Left forelimb (tissue), 1 donor: ENCODE measurements around the gene CDH6.

Experiments used
- DNase-seq: peaks from one replicate; pipeline ENCODE4 v3.0.0-alpha.2; 2018; ENCODE audit warnings: low spot score

CDH6 gene

DNA sequence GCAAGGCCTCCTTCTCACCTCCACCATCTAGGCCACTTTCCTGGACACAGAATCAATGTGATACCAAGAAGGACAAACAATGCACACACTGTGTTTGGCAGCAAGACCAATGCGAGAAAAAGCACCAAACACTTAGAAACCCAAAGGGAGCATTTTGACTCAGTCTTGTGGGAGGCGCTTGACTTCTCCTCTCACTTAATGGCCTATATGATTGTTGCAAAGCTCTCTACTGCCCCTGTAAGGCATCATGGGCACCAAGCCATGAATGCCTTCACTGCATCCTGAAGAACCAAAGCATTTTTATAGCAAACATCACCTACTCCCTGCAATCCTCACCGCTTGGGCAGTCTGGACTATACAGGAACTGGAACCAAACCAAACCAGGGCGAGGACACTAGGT lies 57.5 kb downstream of the CDH6 start:
- no peak for DNase-seq

- no peak for DNase-seq
Measured at GRCh38 chr5:31255041-31255440, 61.6 kb downstream of the CDH6 start.

GRCh38 chr5:31268256-31268655 lies 74.8 kb downstream of the CDH6 start:
- DNase-seq: no peak

- DNase-seq: no peak
Measured at GRCh38 chr5:31268686-31269085, 75.2 kb downstream of the CDH6 start.

GRCh38 chr5:31269259-31269658 lies 75.8 kb downstream of the CDH6 start:
- DNase-seq: no peak

DNA sequence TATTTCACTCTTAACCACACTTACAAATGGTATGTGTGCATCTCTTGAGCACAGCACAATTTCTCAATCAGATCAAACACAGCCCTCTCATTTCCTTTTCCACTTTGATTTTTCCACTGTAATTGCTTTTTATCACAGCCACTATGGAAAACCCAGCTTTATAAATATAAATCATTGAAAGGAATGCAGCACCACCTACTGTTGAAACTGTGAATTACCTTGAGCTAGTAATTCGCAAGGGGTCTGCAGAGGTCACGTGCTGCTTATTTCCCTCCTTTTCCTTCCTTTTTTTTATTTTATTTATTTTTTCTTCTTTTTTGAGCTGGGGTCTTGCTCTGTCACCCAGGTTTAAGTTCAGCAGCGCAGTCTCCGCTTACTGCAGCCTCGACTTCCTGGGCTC lies 76.9 kb downstream of the CDH6 start:
- no peak for DNase-seq

- DNase-seq: no peak
Measured at GRCh38 chr5:31271567-31271966, 78.1 kb downstream of the CDH6 start.

DNA sequence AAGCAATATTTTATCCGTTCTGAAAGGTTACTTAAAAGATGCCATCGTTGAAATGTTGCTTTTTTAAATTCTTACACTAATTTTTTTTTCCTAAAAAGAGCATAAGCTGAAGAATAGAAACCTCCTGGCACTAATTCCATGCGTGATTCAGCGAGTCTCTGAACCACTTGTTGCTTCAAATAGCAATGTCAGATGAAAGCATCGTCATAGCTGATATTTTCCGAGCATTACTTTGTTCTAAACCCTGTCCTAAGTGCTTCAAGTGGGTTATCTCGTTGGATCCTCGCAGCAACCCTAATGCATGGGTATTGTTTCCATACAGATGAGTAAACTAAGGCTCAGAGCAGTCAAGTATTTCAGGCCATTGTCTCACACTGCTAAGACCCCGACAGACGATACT lies 79.7 kb downstream of the CDH6 start:
- DNase-seq: no peak

GRCh38 chr5:31273631-31274378 lies 80.3 kb downstream of the CDH6 start:
- DNase-seq: no peak

GRCh38 chr5:31280210-31280609 lies 86.7 kb downstream of the CDH6 start:
- DNase-seq: no peak

DNA sequence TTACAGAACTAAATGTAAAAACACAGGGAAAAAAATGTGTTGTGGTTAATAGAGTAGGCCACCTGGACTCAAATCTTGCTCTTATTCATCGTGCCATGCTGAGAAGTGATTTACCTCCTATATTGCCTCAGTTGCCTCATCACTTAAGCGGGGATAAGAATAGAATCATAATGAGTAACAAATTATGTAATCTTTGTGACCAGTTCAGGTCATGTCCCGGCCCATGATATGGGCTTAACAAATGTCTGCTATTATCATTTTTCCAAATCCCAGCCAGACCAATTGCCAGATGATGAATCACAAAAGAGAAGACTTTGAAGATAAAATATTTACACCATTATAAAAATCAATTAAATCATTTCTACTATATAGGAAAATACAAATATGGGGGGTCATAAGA lies 89.8 kb downstream of the CDH6 start:
- no peak for DNase-seq

DNA sequence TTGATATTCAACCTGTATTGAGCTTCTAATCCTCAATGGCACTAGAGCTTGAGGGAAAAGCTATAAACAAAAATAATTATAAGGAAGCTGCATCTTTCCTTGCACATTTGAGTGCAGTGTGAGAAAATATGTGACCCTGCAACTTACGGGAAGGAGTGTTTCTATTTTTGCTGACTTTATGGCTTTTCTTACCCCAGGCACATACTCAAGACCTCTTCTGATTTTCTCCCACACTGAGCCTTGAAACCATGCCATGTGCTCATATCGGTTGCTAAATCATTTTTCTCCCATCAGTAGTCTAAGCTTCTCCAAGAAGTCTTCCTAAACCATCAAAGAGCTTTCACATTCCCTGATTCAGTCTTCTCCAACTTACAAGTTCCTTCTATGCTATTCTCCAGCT lies 91.5 kb downstream of the CDH6 start:
- DNase-seq: no peak

- DNase-seq: no peak
Measured at GRCh38 chr5:31287985-31288384, 94.5 kb downstream of the CDH6 start.

DNA sequence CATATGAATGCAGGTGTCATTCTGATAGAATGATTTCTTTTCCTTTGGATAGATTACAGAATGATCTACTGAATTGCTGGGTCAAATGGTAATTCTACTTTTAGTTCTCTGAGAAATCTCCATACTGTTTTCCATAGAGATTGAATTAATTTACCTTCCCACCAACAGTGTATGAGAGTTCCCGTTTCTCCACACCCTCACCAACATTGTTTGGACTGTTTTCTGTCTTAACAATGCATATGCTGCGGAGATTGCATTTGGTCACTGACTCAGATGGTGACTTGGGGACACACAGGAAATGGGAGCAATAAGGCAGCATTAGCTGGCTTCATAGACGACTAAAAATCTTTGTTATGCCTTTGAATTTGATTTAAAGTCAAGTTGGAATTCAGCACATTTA lies 95.9 kb downstream of the CDH6 start:
- no peak for DNase-seq

DNA sequence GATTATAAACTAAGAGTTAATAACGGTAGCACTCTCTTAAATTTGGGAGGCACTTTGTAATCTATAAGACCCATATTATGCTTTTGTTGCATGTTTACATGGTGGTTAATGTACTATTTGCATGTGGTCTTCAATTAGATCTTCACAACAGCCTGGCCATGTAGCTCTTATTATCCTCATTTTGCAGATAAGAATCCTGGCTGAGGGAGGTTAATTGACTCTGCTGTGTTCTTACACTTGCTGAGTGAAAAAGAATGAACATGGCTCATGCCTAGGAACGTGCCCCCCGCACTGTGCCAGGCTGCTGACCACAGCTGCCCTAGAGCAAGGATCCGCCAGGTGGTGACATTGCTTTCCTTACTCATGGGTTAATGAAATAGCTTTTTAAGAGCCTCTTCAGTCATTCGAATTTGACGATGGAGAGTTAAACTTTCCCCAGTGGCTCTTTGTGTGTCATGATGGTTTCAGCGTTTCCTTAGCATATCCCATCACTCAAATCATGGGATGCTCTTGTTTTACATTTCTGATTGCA lies 97.9 kb downstream of the CDH6 start:
- DNase-seq: no peak

GRCh38 chr5:31300501-31300900 lies 107.0 kb downstream of the CDH6 start:
- DNase-seq: no peak

- no peak for DNase-seq
Measured at GRCh38 chr5:31301833-31302232, 108.3 kb downstream of the CDH6 start.

DNA sequence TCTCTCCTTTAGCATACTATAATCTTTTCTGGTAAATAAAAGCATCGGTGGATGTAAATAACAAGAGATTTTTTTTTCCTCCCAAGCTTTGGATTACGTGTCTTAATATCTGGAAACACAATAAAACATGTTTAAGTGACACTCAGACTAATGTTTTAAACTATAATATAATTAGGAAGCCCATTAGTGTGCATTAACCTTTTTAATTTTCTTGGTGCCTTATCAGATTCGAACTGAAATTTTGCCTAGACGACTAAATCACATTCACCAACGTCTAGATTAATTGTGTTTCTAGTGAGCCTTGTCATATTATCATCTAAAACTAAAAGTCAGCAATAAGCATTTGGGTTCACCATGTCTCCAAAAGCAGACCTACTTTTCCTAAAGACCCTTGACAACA lies 110.2 kb downstream of the CDH6 start:
- no peak for DNase-seq

DNA sequence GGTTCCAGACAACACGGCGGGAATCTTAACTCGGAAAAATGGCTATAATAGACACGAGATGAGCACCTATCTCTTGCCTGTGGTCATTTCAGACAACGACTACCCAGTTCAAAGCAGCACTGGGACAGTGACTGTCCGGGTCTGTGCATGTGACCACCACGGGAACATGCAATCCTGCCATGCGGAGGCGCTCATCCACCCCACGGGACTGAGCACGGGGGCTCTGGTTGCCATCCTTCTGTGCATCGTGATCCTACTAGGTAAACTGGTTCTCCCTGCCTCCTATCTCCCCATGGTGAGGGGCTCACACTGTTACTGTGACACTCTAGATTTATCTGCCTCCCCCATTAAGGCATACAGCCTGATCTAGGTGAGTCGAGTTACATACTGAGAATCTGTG lies 124.2 kb downstream of the CDH6 start:
- DNase-seq: no peak

DNA sequence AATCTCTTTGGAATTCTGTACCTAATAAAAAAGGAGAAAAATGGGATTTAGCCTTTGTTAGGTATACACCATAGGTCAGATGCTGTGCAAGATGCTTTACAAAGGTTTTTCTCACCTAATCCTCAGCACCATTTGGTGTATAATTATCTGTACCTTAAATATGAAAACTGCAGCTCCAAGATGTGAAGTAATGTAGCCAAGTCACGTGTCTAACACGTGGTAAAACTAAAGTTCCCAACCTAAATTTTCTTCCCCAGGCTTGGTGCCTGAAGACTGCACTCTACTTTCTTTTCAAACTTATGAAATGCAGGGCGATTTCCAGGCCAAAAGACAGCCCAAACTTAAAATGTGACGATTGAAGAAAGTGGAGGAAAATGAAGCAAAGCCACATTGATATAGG lies 125.8 kb downstream of the CDH6 start:
- no peak for DNase-seq

GRCh38 chr5:31322946-31323345 lies 129.5 kb downstream of the CDH6 start:
- no peak for DNase-seq

- no peak for DNase-seq
Measured at GRCh38 chr5:31324842-31325241, 131.4 kb downstream of the CDH6 start.

DNA sequence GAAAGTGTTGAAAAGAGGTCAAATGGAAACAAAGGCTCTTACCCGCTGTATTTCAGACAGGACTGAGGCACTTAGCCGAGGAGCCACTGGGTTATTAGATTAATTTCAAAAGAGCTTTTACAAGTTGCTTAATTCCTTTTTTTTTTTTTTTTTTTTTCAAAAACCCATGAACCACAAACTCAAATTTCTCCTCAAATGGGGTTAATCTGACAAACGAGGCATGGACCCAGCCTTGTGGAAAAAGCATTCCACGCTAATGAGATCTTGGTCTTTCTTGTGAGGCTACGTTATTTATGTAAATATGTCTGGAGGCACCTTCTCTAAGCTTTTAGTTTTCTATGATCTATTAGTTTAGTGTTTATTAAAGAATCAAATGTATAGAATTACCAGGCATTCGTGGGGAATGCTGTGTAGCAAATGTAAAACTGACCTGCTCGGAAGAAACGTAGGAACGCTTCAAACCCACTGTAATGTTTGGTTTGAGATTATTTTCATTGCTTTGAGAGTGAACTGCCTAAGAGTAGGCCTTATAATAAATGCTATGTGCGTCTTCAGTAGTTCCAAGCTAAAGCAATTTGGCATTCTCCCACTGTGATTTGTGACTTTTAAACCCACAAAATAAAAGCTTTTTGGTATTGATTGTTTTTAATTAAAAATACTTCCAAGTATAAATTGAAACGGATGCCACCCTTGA lies 134.7 kb downstream of the CDH6 start:
- no peak for DNase-seq

- no peak for DNase-seq
Measured at GRCh38 chr5:31329715-31330114, 136.2 kb downstream of the CDH6 start.
